Tibial nerve (tissue), 4 donors: ENCODE measurements around the gene RASGEF1C. TPM values are rescaled to one million over a fixed set of nuclear protein-coding genes. Genes with fewer than 3 reads are reported as not detected.
A peak's percentile ranks its signal among the peaks of the same experiment; 100 is the strongest.

Experiments used
- DNase-seq, 2 donors: peaks; one replicate each; pipeline ENCODE4 v3.0.0-alpha.2; 2019; ENCODE audit warnings: low spot score in 2 of 2
- H3K27ac ChIP-seq, 4 donors: fragments of 200-600 bp; sonication (generic) in 3 of 4; one replicate each; pipeline ENCODE4 v1.5.1; 2017 to 2019; ENCODE audit warnings: mild to moderate bottlenecking in 1 of 4
- H3K27me3 ChIP-seq, 2 donors: fragments of 200-600 bp; sonication (generic) in 1 of 2; one replicate each; pipeline versions ENCODE4 v1.5.1 to v1.6.0; 2017 to 2019
- H3K36me3 ChIP-seq, 3 donors: fragments of 200-600 bp; sonication (generic); one replicate each; pipeline ENCODE4 v1.5.1; 2018 to 2019
- H3K4me1 ChIP-seq, 4 donors: fragments of 200-600 bp; sonication (generic) in 3 of 4; one replicate each; pipeline ENCODE4 v1.5.1; 2017 to 2019
- H3K4me3 ChIP-seq, 4 donors: fragments of 200-600 bp; sonication (generic) in 3 of 4; one replicate each; pipeline ENCODE4 v1.5.1; 2017 to 2019; ENCODE audit warnings: mild to moderate bottlenecking in 1 of 4, moderate library complexity in 1 of 4
- H3K9me3 ChIP-seq, 4 donors: fragments of 200-600 bp; sonication (generic) in 3 of 4; one replicate each; pipeline ENCODE4 v1.5.1; 2017 to 2019
- CTCF ChIP-seq, 5 experiments: fragments of 200-600 bp in 3 of 5; fragments of 450-650 bp in 2 of 5; sonication (generic) in 3 of 5; IDR thresholded peaks; one replicate each; pipeline ENCODE4 v1.5.1; 2016 to 2019; ENCODE audit warnings: antibody characterized with exemption in 5 of 5, mild to moderate bottlenecking in 3 of 5, moderate library complexity in 2 of 5
- EP300 ChIP-seq, 2 donors: sonication (generic); formaldehyde crosslinking; IDR thresholded peaks; one replicate each; pipeline ENCODE4 v1.6.1; 2017; ENCODE audit warnings: antibody characterized with exemption in 2 of 2, mild to moderate bottlenecking in 1 of 2
- POLR2A ChIP-seq, 2 donors: fragments of 450-650 bp; IDR thresholded peaks; one replicate each; pipeline ENCODE4 v1.6.1; 2017; ENCODE audit warnings: antibody characterized with exemption in 2 of 2, mild to moderate bottlenecking in 2 of 2, moderate library complexity in 2 of 2
- WGBS, 2 donors: methylation state at CpG; one replicate each; pipeline ENCODE4 v1.1.5; 2018; 5-methylcytosine and 5-hydroxymethylcytosine counted together
- total RNA-seq, 4 donors: library from RNA; depleted of rRNA; stranded (reverse); fragments of >200 nt; gene quantifications; one replicate each; pipeline ENCODE4 v1.1.0, GENCODE V29; 2016

The RASGEF1C gene
- total RNA-seq, 4 donors from 2014 or later: 2.7 to 12.0 (median 10.4) TPM

- Histone ChIP-seq H3K4me1 (peaks cover 0 to 5% (median 0%) of the 10 kb centered on the region in 4 donors), H3K4me3 (no peak overlapping the region), H3K27ac (no peak overlapping the region), H3K36me3 (no peaks in the 10 kb centered on the region), H3K9me3 (no peaks in the 10 kb centered on the region), H3K27me3 (no peaks in the 10 kb centered on the region)
- no peak for DNase-seq
- 82 to 88% methylated on average over 5 of the region's 5 CpGs for WGBS, 2 donors
- TF ChIP-seq POLR2A (IDR thresholded peaks at IDR 0.05): no peak
- no peak for TF ChIP-seq CTCF (IDR thresholded peaks at IDR 0.05)
- no peak for TF ChIP-seq EP300 (IDR thresholded peaks at IDR 0.05)
These were observed 127.5 kb downstream of the RASGEF1C start for GRCh38 chr5:180081481-180081880.

DNA sequence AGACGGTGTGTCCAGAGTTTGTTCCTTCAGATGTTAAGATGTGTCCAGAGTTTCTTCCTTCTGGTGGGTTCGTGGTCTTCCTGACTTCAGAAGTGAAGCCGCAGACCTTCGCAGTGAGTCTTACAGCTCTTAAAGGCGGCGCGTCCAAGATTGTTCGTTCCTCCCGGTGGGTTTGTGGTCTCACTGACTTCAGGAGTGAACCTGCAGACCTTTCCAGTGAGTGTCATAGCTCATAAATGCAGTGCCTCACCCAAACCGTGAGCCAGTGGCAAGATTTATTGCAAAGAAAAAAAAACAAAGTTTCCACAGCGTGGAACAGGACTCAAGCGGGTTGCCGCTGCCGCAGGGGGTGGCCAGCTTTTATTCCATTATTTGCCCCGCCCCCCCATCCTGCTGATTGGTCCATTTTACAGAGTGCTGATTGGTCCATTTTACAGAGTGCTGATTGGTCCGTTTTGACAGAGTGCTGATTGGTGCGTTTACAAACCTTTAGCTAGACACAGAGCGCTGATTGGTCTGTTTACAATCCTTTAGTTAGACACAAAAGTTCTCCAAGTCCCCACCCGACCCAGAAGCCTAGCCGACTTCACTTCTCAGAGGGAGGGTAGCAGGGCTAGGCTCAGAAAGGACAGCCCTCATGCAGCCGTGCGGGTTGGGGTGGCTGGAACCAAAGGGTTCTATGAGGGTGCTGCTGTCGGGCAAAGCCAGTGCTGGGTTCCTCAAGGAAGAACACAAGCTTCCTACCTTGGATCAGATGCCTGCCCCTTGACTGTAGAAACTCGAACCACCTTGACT, 128.3 kb downstream of the RASGEF1C start:
- H3K36me3 ChIP-seq: no peaks in the 10 kb centered on the region
- no peak for DNase-seq
- H3K27ac ChIP-seq: no peak overlapping the region
- TF ChIP-seq POLR2A (IDR thresholded peaks at IDR 0.05): no peak
- TF ChIP-seq EP300 (IDR thresholded peaks at IDR 0.05): no peak
- TF ChIP-seq CTCF (IDR thresholded peaks at IDR 0.05): no peak
- H3K4me1 ChIP-seq: peaks cover 0 to 1% (median 0%) of the 10 kb centered on the region in 4 donors
- H3K9me3 ChIP-seq: no peaks in the 10 kb centered on the region
- WGBS, 2 donors: 81 to 92% methylated on average over 24 of the region's 24 CpGs
- peak overlapping the region in 1 of 4 donors; percentile 1 for H3K4me3 ChIP-seq
- no peaks in the 10 kb centered on the region for H3K27me3 ChIP-seq

DNA sequence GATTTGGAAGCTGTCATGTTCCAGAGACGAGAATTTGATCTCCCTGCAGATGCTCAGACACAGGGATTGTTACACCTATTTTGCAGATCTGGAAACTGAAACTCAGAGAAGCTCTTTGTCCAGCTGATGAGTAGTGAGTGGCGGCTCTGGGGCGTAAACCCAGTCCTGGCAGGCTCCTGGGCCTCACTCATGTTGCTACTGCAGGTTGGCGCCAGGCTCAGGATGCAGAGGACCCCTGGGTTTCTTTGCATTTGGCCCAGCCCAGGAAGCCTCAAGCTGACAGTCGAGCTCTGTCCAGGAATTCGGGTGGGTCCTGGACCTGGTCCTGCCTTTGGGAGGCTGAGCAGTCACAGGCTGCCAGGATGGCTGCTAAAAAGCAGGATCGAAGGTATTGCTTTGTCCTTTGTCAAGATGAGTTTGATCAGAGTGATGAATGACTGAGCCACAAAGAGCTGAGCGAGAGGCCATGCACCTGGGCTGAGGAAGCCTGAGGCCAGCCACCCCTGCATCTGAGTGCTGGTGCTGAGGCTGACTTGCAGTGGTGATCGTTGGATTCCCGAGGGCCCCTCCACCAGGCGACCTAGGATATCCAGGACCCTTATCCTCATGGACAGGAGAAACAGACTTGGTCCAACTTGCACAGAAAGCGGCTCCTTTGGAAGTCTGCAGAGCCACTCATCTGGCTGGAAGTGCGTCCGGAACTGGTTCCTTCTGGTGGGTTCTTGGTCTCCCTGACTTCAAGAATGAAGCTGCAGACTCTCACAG, 129.1 kb downstream of the RASGEF1C start:
- WGBS, 2 donors: 86 to 94% methylated on average over 12 to 14 of the region's 14 CpGs
- Histone ChIP-seq H3K36me3 (no peaks in the 10 kb centered on the region), H3K4me1 (no peaks in the 10 kb centered on the region), H3K27ac (no peak overlapping the region), H3K4me3 (no peak overlapping the region), H3K9me3 (no peaks in the 10 kb centered on the region), H3K27me3 (no peaks in the 10 kb centered on the region)
- TF ChIP-seq CTCF (IDR thresholded peaks at IDR 0.05) (no peak), POLR2A (IDR thresholded peaks at IDR 0.05) (no peak), EP300 (IDR thresholded peaks at IDR 0.05) (no peak)
- DNase-seq: no peak

- no peaks in the 10 kb centered on the region for H3K36me3 ChIP-seq
- no peak for DNase-seq
- WGBS, 2 donors: 79 to 82% methylated on average over 9 of the region's 9 CpGs
- TF ChIP-seq EP300 (IDR thresholded peaks at IDR 0.05) (no peak), CTCF (IDR thresholded peaks at IDR 0.05) (no peak), POLR2A (IDR thresholded peaks at IDR 0.05) (no peak)
- H3K27me3 ChIP-seq: no peaks in the 10 kb centered on the region
- H3K4me3 ChIP-seq: no peak overlapping the region
- H3K27ac ChIP-seq: no peak overlapping the region
- no peaks in the 10 kb centered on the region for H3K4me1 ChIP-seq
- no peaks in the 10 kb centered on the region for H3K9me3 ChIP-seq
These were observed 130.7 kb downstream of the RASGEF1C start for GRCh38 chr5:180078348-180078747.
